Measurements from ENCODE around the gene YIPF5. TPM values are rescaled to one million over a fixed set of nuclear protein-coding genes. Genes with fewer than 3 reads are reported as not detected.

Gene YIPF5
- total and polyA plus RNA-seq, 2 donors (not counting 3 experiments of a cell fraction or from before 2014, with no cell fraction given): 73.7 to 78.7 TPM

DNA sequence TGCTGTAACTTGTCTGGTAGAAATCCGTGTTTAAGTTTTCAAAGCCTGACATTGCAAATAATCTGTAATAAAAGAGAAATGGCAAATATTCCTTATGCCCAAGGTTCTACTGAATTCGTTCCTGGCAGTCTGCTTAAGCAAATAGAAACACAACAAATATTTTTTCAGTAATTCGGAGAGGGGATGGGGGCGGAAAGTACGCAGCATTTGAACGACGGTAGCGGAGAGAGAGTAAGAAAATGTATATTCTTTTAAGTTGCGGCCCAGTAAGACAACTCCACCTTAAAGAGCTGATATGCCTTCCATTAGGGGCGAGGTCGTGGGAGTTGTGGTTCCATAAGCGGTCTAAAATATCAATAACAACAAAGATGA, 569 bp downstream of the YIPF5 start:
- Histone ChIP-seq H3K9ac (replicated peaks; ENCODE audit: extremely low read depth, insufficient read depth, low read length) (peak overlapping the region; percentile 95), H2AFZ (ENCODE audit: low read depth, low read length) (peak overlapping the region; percentile 43), H3K4me2 (ENCODE audit: insufficient read depth, low read length) (peak overlapping the region; percentile 98), H3K36me3 (ENCODE audit: control insufficient read depth in 2 of 2, extremely low read depth in 1 of 2, insufficient read depth in 2 of 2, low read length in 2 of 2) (no peaks in the 10 kb centered on the region), H3K9me3 (replicated peaks; ENCODE audit: control insufficient read depth, insufficient read depth, low read length) (no peaks in the 10 kb centered on the region), H3K4me3 (replicated peaks in 1 of 3; ENCODE audit: insufficient read depth in 1 of 3, low read depth in 1 of 3, low read length in 3 of 3) (peak overlapping the region; percentile 79 to 92 (median 92)), H3K27me3 (ENCODE audit: control insufficient read depth in 2 of 2, insufficient read depth in 2 of 2, low read length in 2 of 2) (no peaks in the 10 kb centered on the region), H4K20me1 (replicated peaks; ENCODE audit: control insufficient read depth, extremely low read depth, insufficient read depth, low read length) (no peaks in the 10 kb centered on the region), H3K4me1 (ENCODE audit: control insufficient read depth, extremely low read depth, insufficient read depth, low read length) (peaks cover 23% of the 10 kb centered on the region), H3K27ac (ENCODE audit: insufficient read depth, low read depth, low read length) (peak overlapping the region; percentile 83), H3K9me1 (replicated peaks; ENCODE audit: control insufficient read depth, extremely low read depth, insufficient read depth, low read length) (no peaks in the 10 kb centered on the region), H3K79me2 (ENCODE audit: control insufficient read depth, insufficient read depth, low read length) (peaks cover 41% of the 10 kb centered on the region)
- DNase-seq (ENCODE audit: low read depth, low spot score) (peak; percentile 35), FAIRE-seq (no peak)
- BruUV-seq (replicated peaks): TSS peak; percentile 61
- CTCF ChIA-PET: interaction anchor here (1.0 to 1.5 kb wide), 4 partner anchors 18 to 1960 kb away, joined by 3 to 10 read pairs (median 4); no protein-coding TSS in a partner anchor
- dilution Hi-C loops (cut with MboI; ENCODE audit: extremely low pct_ligation_motif_present, low sequenced_read_pairs): no loop called here
- intact Hi-C loops (cut with micrococcal nuclease): loop anchor here (1.0 kb wide), 2 partner anchors 20 to 25 kb away; no protein-coding TSS in a partner anchor
- TF ChIP-seq EZH2 (IDR thresholded peaks at IDR 0.05; ENCODE audit: borderline replicate concordance, low read depth, low read length, severe bottlenecking) (no peak), JUN (IDR thresholded peaks at IDR 0.05; ENCODE audit: borderline replicate concordance, insufficient read depth, insufficient read length, low read depth) (no peak), MYC (IDR thresholded peaks at IDR 0.05; ENCODE audit: low read depth, low read length) (no peak), FOS (IDR thresholded peaks at IDR 0.05; ENCODE audit: borderline replicate concordance, insufficient read depth, low read length) (no peak), GATA2 (IDR thresholded peaks at IDR 0.05; ENCODE audit: insufficient read depth, insufficient read length, low read depth, low read length) (no peak), POLR2AphosphoS5 (IDR thresholded peaks at IDR 0.05; ENCODE audit: insufficient read depth, low read depth, low read length) (no peak), POLR2A (IDR thresholded peaks at IDR 0.05; ENCODE audit: low read depth, low read length) (no peak)
- TF ChIP-seq, protein P1, sequence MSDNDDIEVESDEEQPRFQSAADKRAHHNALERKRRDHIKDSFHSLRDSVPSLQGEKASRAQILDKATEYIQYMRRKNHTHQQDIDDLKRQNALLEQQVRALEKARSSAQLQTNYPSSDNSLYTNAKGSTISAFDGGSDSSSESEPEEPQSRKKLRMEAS (IDR thresholded peaks at IDR 0.05; ENCODE audit: insufficient read depth, insufficient read length): no peak
- TF ChIP-seq, protein P2, sequence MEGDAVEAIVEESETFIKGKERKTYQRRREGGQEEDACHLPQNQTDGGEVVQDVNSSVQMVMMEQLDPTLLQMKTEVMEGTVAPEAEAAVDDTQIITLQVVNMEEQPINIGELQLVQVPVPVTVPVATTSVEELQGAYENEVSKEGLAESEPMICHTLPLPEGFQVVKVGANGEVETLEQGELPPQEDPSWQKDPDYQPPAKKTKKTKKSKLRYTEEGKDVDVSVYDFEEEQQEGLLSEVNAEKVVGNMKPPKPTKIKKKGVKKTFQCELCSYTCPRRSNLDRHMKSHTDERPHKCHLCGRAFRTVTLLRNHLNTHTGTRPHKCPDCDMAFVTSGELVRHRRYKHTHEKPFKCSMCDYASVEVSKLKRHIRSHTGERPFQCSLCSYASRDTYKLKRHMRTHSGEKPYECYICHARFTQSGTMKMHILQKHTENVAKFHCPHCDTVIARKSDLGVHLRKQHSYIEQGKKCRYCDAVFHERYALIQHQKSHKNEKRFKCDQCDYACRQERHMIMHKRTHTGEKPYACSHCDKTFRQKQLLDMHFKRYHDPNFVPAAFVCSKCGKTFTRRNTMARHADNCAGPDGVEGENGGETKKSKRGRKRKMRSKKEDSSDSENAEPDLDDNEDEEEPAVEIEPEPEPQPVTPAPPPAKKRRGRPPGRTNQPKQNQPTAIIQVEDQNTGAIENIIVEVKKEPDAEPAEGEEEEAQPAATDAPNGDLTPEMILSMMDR (IDR thresholded peaks at IDR 0.05; ENCODE audit: extremely low read depth in 1 of 2, insufficient read depth in 1 of 2, low read depth in 1 of 2, low read length in 2 of 2): no peak
- POLR2A ChIA-PET: no interaction called here
